Measurements from ENCODE around the gene DMD. TPM values are rescaled to one million over a fixed set of nuclear protein-coding genes. Genes with fewer than 3 reads are reported as not detected.

DMD gene
- total RNA-seq, 2 donors from 2014 or later, result 0.43 to 2.0 TPM

DNA sequence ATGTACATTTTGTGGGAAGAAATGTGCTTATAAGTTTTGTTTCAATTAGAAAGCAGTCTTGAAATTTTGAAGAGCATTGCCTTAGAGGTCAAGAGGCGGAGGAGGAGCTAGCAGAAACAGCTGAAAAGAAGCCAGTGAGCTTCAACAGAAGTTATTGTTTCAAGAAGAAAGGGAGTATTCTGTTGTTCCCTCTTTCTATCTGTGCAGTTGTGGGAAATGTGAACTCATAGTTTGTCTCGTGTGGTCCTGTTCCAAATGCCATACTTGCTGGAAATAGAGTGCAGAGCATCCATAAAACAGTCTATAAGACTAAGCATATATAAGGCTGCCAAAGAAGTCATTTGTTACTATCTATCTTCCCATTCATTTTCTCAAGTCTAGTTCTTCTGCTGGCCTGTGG is 1015.7 kb downstream of the DMD start:
- H3K9me3 Mint-ChIP-seq, result peaks cover 5 to 8% of the 10 kb centered on the region in 2 donors
- H3K36me3 Mint-ChIP-seq, result no peaks in the 10 kb centered on the region
- ATAC-seq (no peak), DNase-seq (ENCODE audit: low spot score in 2 of 2) (no peak)
- no peak overlapping the region for H3K27ac Mint-ChIP-seq

DNA sequence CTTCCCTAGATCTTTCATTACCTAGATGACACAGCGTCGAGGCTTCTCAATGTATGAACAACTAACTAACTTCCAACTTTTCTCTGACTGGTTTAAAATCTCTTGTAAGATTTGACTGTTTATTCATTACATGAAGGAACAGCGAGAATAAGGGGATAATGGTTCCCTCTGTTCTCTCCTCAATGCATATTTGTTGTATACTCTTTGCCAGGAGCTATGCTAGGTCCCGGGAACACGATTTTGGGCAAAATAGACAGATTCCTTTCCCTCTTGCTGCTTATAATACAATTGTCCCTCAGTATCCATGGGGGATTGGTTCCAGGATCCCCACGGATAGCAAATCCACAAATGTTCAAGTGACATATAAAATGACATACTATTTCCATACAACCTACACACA is 1020.0 kb downstream of the DMD start:
- ATAC-seq (no peak), DNase-seq (ENCODE audit: low spot score in 2 of 2) (no peak)
- Mint-ChIP-seq H3K9me3 (peaks cover 5 to 8% of the 10 kb centered on the region in 2 donors), H3K36me3 (no peaks in the 10 kb centered on the region), H3K27ac (no peak overlapping the region)

DNA sequence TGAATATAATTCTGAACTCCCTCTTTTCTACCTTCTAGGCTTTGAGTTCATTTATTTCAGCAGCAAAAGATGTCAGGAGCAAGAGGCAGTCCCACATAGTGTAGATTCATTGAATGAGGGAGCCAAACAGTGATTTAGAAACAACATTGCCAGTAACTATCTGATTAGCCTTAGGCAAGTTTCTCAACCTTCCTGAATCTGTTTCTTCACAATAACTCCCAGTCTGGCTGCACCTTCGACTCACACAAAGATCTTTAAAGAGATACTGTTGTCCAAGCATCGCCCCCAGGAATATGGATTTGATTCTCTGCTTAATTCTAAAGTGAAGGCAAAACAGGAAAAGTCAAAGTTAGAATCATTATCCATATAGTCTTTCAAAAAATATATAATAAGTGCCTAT is 1026.2 kb downstream of the DMD start:
- Mint-ChIP-seq H3K9me3 (no peaks in the 10 kb centered on the region), H3K36me3 (no peaks in the 10 kb centered on the region), H3K27ac (no peak overlapping the region)
- ATAC-seq, result no peak
- DNase-seq (ENCODE audit: low spot score in 2 of 2), result no peak

DNA sequence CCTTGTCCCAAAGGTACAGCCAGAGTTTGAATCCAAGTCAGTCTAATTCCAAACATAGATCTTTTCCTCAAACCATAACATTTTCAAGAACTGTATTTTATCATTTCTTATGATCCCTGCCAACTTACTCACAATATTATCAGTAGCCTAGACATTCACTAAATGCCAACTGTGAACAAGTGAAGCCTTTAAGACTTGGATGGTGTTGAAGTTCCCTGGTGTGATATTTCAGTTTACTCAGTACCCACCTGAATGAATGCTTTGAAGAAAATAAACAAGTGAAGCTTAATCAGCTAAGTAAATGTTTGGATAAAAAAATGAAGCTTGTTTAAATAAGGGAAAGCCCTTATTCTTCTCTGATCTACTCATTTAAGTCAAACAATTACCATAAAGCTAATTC is 1028.3 kb downstream of the DMD start:
- DNase-seq (ENCODE audit: low spot score in 2 of 2) (no peak), ATAC-seq (no peak)
- no peak overlapping the region for H3K27ac Mint-ChIP-seq
- no peaks in the 10 kb centered on the region for H3K36me3 Mint-ChIP-seq
- no peaks in the 10 kb centered on the region for H3K9me3 Mint-ChIP-seq

DNA sequence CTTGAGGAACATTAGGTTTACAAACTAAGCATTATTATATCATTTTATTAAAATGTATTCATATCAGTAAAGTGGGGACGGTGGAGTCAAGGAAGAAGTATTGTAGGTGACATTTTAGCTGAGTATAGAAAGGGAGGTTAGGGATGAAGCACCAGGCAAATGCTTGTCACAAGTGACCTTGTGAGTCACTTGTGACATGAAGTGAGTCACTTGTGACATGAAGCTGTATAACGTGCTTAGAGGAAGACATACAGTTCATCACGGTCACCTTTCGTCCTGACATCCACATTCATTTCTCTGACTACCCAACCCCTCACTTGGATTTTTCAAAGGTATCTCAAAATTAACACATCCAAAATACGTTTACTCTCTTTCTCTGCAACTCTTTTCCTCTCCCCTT is 1034.8 kb downstream of the DMD start:
- Mint-ChIP-seq H3K27ac (no peak overlapping the region), H3K36me3 (no peaks in the 10 kb centered on the region), H3K9me3 (peaks cover 0 to 9% of the 10 kb centered on the region in 2 donors)
- no peak for ATAC-seq
- DNase-seq (ENCODE audit: low spot score in 2 of 2), result no peak

DNA sequence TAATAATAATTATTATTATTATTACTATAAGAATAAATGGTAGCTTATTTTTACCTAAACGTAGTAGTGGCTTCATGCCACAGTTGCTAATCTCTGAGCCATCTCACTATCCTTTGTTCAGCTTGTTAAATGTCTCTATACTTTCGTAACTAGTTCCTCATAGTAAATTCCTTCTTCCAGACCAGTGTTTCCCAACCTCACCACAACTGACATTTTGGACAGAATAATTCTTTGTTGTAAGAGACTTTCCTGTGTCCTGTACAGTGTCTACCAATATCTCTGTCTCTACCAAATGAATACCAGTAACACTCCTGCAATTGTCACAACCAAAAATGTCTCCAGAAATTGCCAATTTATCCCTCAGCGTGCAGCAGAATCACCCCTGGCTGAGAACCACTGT is 1040.9 kb downstream of the DMD start:
- peaks cover 0 to 2% of the 10 kb centered on the region in 2 donors for H3K9me3 Mint-ChIP-seq
- DNase-seq (ENCODE audit: low spot score in 2 of 2) (no peak), ATAC-seq (no peak)
- H3K36me3 Mint-ChIP-seq, result no peaks in the 10 kb centered on the region
- no peak overlapping the region for H3K27ac Mint-ChIP-seq

DNA sequence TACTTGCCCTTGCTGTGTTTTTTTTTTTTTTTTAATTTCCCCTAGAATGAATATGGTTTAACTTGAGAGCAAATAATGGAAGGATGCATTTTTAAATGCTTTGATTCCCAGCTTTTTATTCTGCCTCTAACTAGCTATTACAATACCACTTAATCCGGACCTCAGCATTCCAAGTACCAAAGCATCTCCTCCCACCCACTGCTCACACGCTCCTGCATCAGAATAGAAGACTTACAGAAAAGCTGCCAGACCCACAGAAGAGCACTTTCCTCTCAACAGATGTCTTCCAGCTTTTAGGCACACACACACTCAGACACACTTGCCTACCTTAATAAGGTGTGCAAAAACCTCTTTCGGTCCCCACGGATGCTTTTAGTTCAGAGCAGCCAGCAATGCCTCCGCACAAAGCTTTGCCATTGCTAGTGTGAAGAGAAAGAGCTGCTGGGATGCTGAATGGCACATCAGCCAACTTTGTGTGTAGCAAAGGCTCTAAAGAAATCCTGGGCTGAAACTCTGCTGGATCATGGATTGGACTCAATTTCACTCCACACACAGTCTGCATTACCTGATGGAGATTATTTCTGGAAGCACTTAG is 1056.2 kb downstream of the DMD start:
- ATAC-seq (no peak), DNase-seq (ENCODE audit: low spot score in 2 of 2) (no peak)
- Mint-ChIP-seq H3K36me3 (no peaks in the 10 kb centered on the region), H3K27ac (no peak overlapping the region), H3K9me3 (peaks cover 0 to 4% of the 10 kb centered on the region in 2 donors)

DNA sequence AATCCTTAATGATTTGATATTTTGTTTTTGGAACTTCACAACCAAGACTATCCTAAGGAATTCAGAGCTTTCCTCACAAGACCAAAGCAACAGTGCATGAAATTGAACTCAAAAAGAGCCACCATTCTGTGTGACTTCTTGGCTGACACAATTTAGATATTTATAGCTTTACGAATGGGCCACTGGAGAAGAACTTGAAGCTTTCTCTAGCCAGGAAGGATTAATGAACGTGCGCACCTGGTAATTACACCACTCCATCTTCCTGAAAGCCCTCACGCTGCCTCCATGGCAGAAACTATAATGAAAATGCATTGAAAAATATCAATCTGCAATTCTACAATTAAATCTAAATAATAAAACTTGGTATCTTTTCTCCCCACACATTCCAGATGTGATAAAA is 1057.8 kb downstream of the DMD start:
- ATAC-seq (no peak), DNase-seq (ENCODE audit: low spot score in 2 of 2) (no peak)
- H3K9me3 Mint-ChIP-seq, result no peaks in the 10 kb centered on the region
- H3K36me3 Mint-ChIP-seq, result no peaks in the 10 kb centered on the region
- no peak overlapping the region for H3K27ac Mint-ChIP-seq

DNA sequence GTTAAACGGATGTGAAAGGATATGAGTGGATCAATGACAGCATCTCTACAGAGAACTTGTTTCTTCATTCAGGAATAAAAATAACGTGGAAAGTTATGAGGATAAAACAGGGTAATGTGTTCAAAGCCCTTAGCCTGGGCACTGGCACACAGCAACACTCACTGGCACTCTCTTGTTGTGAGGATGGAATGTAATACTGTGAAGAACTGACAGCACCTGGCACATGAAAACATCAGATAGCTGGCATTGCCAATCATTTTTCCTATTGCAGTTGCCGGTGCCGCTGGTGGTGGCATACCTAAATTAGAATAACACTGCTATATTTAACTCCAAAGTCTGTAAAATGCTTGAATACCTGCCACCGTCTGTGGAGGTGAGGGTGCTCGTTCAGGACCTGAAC is 1061.2 kb downstream of the DMD start:
- no peak for DNase-seq (ENCODE audit: low spot score in 2 of 2)
- H3K9me3 Mint-ChIP-seq, result no peaks in the 10 kb centered on the region
- no peak overlapping the region for H3K27ac Mint-ChIP-seq
- ATAC-seq, result no peak
- no peaks in the 10 kb centered on the region for H3K36me3 Mint-ChIP-seq

DNA sequence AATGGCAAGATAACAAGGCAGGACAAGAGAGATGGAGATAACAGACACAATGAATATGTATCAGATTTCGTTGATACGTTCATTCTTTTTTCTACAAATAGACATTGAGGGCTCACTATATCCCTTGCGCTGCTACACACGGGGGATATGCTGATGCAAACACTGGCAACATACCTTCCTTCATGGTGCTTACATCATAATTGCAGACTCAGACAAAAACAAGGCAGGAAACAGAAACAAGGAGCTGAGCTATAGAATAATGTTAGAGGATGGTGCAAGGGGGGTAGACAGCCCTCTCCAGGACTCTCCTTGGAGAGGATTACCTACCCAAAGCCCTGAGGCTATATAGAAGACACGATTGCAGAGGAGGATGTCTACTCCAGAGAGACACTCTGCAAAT is 1069.5 kb downstream of the DMD start:
- Mint-ChIP-seq H3K9me3 (no peaks in the 10 kb centered on the region), H3K27ac (no peak overlapping the region), H3K36me3 (no peaks in the 10 kb centered on the region)
- ATAC-seq (no peak), DNase-seq (ENCODE audit: low spot score in 2 of 2) (no peak)

DNA sequence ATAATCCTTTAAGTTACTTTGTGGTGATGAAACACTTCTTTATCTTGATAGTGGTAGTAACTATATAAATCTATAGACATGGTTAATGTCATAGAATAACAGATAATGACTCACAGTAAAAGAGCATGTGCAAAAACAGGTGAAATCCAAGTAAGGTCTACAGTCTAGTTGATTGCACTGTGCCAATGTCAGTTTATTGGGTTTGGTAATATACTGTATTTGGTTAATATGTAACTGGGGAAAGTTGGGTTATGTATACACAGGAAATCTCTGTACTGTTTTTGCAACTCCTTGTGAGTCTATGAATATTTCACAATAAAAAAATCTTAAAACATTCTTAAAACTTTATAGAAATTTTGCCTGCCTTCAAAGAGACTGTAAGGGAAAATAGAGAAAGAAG is 1071.9 kb downstream of the DMD start:
- DNase-seq (ENCODE audit: low spot score in 2 of 2) (no peak), ATAC-seq (no peak)
- Mint-ChIP-seq H3K36me3 (no peaks in the 10 kb centered on the region), H3K27ac (no peak overlapping the region), H3K9me3 (no peaks in the 10 kb centered on the region)

DNA sequence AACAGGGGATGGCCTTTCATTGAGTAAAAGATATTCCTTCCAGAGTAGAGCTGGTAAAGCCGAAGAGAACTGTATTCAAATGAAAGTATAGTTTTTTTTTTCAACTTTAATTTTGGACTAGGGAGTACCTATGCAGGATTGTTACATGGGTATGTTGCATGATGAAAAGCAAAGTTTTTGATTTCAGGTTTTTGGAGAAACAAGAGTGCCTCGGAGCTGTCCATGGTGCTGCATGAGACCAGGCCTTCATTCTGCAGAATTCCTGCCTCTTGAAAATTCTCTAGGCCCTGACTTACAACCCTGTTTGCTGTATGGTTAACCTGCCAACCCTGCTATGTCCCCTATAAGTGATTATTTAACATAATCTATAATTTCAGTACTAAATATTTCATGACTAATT is 1073.8 kb downstream of the DMD start:
- Mint-ChIP-seq H3K36me3 (no peaks in the 10 kb centered on the region), H3K27ac (no peak overlapping the region), H3K9me3 (peaks cover 7 to 8% of the 10 kb centered on the region in 2 donors)
- DNase-seq (ENCODE audit: low spot score in 2 of 2) (no peak), ATAC-seq (no peak)

DNA sequence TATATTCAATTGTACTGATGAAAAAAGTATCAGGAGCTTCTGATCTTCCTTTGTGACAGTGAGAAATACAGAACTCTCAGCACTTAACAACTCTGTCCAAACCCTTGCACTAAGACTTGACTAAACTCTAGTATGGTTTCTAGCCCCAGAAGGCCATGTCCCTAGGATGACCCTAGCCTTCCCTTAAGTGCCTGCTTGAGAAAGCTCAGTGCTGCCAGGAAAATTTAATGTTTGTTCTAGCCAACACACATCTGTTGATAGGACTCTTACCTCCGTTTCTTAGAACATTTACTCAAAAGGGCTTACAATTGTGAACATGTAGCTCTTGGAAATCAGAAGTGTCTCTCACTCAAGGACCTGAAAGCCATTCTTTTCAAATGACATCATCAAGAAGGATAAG is 1084.4 kb downstream of the DMD start:
- Mint-ChIP-seq H3K9me3 (peaks cover 0 to 4% of the 10 kb centered on the region in 2 donors), H3K27ac (no peak overlapping the region), H3K36me3 (no peaks in the 10 kb centered on the region)
- DNase-seq (ENCODE audit: low spot score in 2 of 2) (no peak), ATAC-seq (no peak)

DNA sequence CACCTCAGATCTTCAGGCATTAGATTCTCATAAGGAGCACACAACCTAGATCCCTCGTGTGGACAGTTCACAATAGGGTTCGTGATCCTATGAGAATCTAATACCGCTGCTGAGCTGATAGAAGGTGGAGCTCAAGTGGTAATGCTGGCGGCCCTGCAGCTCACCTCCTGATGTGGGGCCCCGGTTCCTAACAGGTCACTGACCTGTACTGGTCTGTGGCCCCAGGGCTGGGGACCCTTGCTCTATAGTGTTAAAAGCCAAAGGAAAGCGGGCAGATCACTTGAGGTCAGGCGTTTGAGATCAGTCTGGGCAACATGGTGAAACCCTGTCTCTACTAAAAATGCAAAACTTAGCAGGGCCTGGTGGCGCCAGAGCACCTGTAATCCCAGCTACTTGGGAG is 1092.5 kb downstream of the DMD start:
- H3K36me3 Mint-ChIP-seq, result no peaks in the 10 kb centered on the region

DNA sequence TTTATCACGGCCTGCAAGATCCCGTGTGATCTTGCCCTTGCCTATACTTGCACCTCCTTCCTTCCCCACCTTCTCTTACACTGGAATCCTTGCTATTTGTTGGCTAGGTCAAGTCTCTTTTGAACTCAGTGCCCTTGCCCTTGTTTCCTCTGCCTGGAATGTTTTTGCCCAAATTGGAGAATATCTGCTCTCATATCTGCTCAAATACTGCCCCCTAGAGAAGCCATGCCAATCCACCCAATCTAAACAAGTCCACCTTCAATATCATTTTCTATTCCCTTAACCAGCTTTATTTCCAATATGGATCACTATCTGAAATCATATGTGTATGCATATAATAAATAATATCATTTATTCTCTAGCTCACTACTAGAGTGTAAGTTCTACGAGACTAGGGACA is 1095.3 kb downstream of the DMD start:
- no peak for DNase-seq (ENCODE audit: low spot score in 2 of 2)
- no peaks in the 10 kb centered on the region for H3K36me3 Mint-ChIP-seq
- H3K27ac Mint-ChIP-seq, result no peak overlapping the region
- peaks cover 8 to 9% of the 10 kb centered on the region in 2 donors for H3K9me3 Mint-ChIP-seq
- ATAC-seq, result no peak

More for the DNA sequence above, 1092.5 kb downstream of the DMD start:
- H3K9me3 Mint-ChIP-seq, result peaks cover 8 to 9% of the 10 kb centered on the region in 2 donors
- DNase-seq (ENCODE audit: low spot score in 2 of 2), result no peak
- H3K27ac Mint-ChIP-seq, result no peak overlapping the region
- ATAC-seq, result no peak

DNA sequence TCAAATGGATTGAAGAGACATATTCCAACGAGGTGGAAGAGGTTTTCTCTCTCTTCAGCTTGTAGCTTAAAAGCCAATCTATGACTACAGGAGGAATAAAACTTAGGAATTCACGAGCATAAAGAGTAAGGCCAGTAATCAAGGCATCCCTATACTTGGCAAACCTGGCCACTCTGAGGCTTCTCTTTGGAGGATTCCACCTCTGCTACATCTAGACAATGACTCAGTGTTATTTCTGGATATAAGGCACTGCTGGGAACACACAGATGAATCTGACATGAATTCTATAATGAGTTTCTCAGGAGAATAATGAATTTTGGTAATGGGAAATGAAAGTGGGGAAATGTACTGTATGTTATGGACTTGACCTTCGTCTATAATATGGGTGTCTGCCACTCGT is 1123.7 kb downstream of the DMD start:
- ATAC-seq, result no peak
- H3K9me3 Mint-ChIP-seq, result peaks cover 0 to 3% of the 10 kb centered on the region in 2 donors
- DNase-seq (ENCODE audit: low spot score in 2 of 2), result no peak

DNA sequence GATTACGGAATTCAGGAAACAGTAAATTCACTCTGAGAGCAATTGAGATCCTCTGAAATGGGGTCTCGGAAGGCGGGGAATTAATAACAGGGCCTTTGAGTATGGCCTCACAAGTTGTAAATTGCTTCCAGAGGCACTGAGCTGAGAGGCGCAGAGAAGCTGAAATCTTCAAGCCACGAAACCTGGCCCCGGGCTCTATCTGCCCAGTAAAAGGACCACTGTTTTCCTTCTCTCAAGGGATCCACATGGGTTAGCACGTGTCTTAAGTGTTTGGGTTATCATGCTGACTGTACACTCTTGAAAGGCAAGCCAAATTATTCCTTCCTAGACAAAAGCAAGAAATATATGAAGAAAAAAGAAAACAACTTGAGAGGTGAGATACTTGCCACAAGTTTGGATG is 1126.6 kb downstream of the DMD start:
- no peak overlapping the region for H3K27ac Mint-ChIP-seq
- no peak for ATAC-seq

More for the DNA sequence above, 1123.7 kb downstream of the DMD start:
- Mint-ChIP-seq H3K36me3 (no peaks in the 10 kb centered on the region), H3K27ac (no peak overlapping the region)

DNA sequence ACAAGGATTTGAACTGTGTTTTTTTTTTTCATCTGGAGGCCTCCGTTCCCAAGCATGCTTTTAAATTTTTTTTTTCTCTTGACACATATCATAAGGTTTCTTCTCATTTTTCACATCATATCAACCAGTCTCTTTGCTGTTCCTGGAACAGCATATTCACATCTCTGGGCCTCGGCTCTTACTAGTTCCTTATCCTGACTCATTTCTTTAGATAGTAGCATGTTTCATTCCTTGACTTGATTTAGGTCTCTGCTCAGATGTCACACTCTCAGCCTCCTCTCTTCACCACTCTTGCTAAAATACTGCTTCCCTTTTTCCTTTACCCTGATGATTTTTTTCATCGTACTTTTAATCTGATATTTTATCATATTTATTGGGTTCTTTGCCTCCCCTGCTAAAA is 1163.1 kb downstream of the DMD start:
- ATAC-seq (no peak), DNase-seq (ENCODE audit: low spot score in 2 of 2) (no peak)
- H3K27ac Mint-ChIP-seq, result no peak overlapping the region
- H3K9me3 Mint-ChIP-seq, result no peaks in the 10 kb centered on the region
- H3K36me3 Mint-ChIP-seq, result no peaks in the 10 kb centered on the region

More for the DNA sequence above, 1126.6 kb downstream of the DMD start:
- H3K36me3 Mint-ChIP-seq, result no peaks in the 10 kb centered on the region
- DNase-seq (ENCODE audit: low spot score in 2 of 2), result no peak
- peaks cover 0 to 3% of the 10 kb centered on the region in 2 donors for H3K9me3 Mint-ChIP-seq

DNA sequence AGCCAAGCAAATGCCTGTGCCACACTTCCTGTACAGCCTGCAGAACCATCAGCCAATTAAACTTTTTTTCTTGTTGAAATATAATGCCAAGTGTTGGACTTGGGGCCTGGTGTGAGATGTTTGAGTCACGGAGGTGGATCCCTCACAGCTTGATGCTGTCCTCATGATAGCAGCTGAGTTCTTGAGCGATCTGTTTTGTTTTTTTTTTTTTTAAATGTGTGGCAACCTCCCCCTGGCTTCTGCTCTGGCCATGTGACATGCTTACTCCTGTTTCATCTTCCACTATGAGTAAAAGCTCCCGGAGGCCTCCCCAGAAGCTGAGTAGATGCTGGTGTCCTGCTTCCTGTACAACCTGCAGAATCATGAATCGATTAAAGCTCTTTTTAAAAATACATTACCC is 1166.2 kb downstream of the DMD start:
- Mint-ChIP-seq H3K36me3 (no peaks in the 10 kb centered on the region), H3K9me3 (no peaks in the 10 kb centered on the region), H3K27ac (no peak overlapping the region)
- DNase-seq (ENCODE audit: low spot score in 2 of 2) (no peak), ATAC-seq (no peak)
